Kidney (tissue), 14 donors: Measurements from ENCODE around the gene SEMA6B. TPM values are rescaled to one million over a fixed set of nuclear protein-coding genes. Genes with fewer than 3 reads are reported as not detected.

Source experiments
- DNase-seq, 5 donors: peaks; one replicate each; pipeline ENCODE4 v3.0.0-alpha.2; 2013 to 2020
- FAIRE-seq: peaks from 2 replicates; lab custom pipeline; 2012; peaks lifted over from hg19 to GRCh38; lab: Jason Lieb, UNC
- H3K27ac ChIP-seq, 2 donors: one replicate each; pipeline ENCODE4 v1.7.0; 2013; ENCODE audit warnings: low read depth in 2 of 2, low read length in 2 of 2, inconsistent platforms in 1 of 2
- H3K27me3 ChIP-seq: one replicate; pipeline ENCODE4 v1.7.1; 2013; ENCODE audit warnings: low read length, inconsistent platforms; ENCODE audit not compliant: control insufficient read depth, insufficient read depth
- H3K36me3 ChIP-seq, 3 donors: one replicate each; pipeline versions ENCODE4 v1.7.0 to v1.7.1; 2013; ENCODE audit warnings: low read length in 3 of 3, control low read depth in 1 of 3, inconsistent platforms in 1 of 3; ENCODE audit not compliant: insufficient read depth in 3 of 3, control insufficient read depth in 2 of 3
- H3K4me1 ChIP-seq, 3 donors: one replicate each; pipeline versions ENCODE4 v1.7.0 to v1.7.1; 2013; ENCODE audit warnings: low read length in 3 of 3, inconsistent platforms in 1 of 3, low read depth in 1 of 3; ENCODE audit not compliant: control insufficient read depth in 2 of 3, insufficient read depth in 2 of 3
- H3K4me3 ChIP-seq, 3 donors: one replicate each; pipeline versions ENCODE4 v1.7.0 to v1.8.1; 2013; ENCODE audit warnings: low read length in 3 of 3, control low read depth in 1 of 3, inconsistent platforms in 1 of 3
- H3K9ac ChIP-seq, 3 donors: one replicate each; pipeline versions ENCODE4 v1.7.0 to v1.7.1; 2013; ENCODE audit warnings: low read length in 3 of 3, control low read depth in 1 of 3, inconsistent platforms in 1 of 3
- H3K9me3 ChIP-seq, 3 donors: one replicate each; pipeline versions ENCODE4 v1.7.0 to v1.7.1; 2013; ENCODE audit warnings: low read length in 3 of 3, control low read depth in 1 of 3, inconsistent platforms in 1 of 3; ENCODE audit not compliant: control insufficient read depth in 2 of 3, insufficient read depth in 1 of 3
- CTCF ChIP-seq: IDR thresholded peaks from 3 replicates; pipeline ENCODE4 v1.5.1; 2012; ENCODE audit warnings: mild to moderate bottlenecking, moderate library complexity, borderline replicate concordance; ENCODE audit not compliant: insufficient read depth; ENCODE audit errors: extremely low read depth
- intact Hi-C: fragments of 100-400 bp; cut with DNase I; formaldehyde crosslinking; loops from one replicate; pipeline ENCODE4 v1.11.1; 2022
- polyA plus RNA-seq: library from polyadenylated mRNA; stranded (reverse); fragments of 350-450 nt; fragmentation: Illumina TruSeq; extraction: RNeasy Lipid Tissue Mini Kit (QIAGEN cat#74804); gene quantifications from one replicate; pipeline ENCODE4 v1.2.3, GENCODE V29; 2014; ENCODE audit warnings: low read depth, low replicate concordance; ENCODE audit not compliant: insufficient read depth
- total RNA-seq: library from RNA; stranded (reverse); fragmentation: NEBNext Ultra II Directional; extraction: Animal tissue kit (Norgen Biotek cat#: 25700); gene quantifications from one replicate; pipeline ENCODE4 v1.2.1, GENCODE V29; 2021
- donor health status: control.
- donor health status: control.
- donor health status: control.
- donor health status: control.
- donor health status: control.
- donor health status: DM: yes; HTN: yes; CAD: no.
- donor health status: Normal renal cell carcinoma (clear cell type).

The SEMA6B gene
- total and polyA plus RNA-seq, 2 donors from 2014 or later, result 2.6 to 17.7 TPM

GRCh38 chr19:4510435-4511255 is 48.8 kb downstream of the SEMA6B start:
- Histone ChIP-seq H3K9me3 (no peaks in the 10 kb centered on the region), H3K9ac (no peak overlapping the region), H3K27ac (no peak overlapping the region), H3K4me1 (no peaks in the 10 kb centered on the region), H3K36me3 (no peaks in the 10 kb centered on the region), H3K4me3 (no peak overlapping the region), H3K27me3 (no peaks in the 10 kb centered on the region)
- intact Hi-C loops, result no loop called here
- DNase-seq (no peak), FAIRE-seq (no peak)
- no peak for TF ChIP-seq CTCF

GRCh38 chr19:4508698-4509097 is 50.8 kb downstream of the SEMA6B start:
- TF ChIP-seq CTCF, result no peak
- Histone ChIP-seq H3K27me3 (no peaks in the 10 kb centered on the region), H3K9me3 (no peaks in the 10 kb centered on the region), H3K27ac (no peak overlapping the region), H3K4me1 (no peaks in the 10 kb centered on the region), H3K4me3 (no peak overlapping the region), H3K36me3 (peaks cover 0 to 2% (median 0%) of the 10 kb centered on the region in 3 donors), H3K9ac (no peak overlapping the region)
- FAIRE-seq (no peak), DNase-seq (no peak)
- intact Hi-C loops, result no loop called here

GRCh38 chr19:4507804-4508203 is 51.7 kb downstream of the SEMA6B start:
- H3K27me3 ChIP-seq, result no peaks in the 10 kb centered on the region
- intact Hi-C loops, result no loop called here
- FAIRE-seq, result no peak
- TF ChIP-seq CTCF, result no peak
- peaks cover 0 to 2% (median 0%) of the 10 kb centered on the region in 3 donors for H3K36me3 ChIP-seq
- no peak for DNase-seq
- no peak overlapping the region for H3K27ac ChIP-seq
- H3K4me1 ChIP-seq, result no peaks in the 10 kb centered on the region
- no peak overlapping the region for H3K9ac ChIP-seq
- no peaks in the 10 kb centered on the region for H3K9me3 ChIP-seq
- H3K4me3 ChIP-seq, result no peak overlapping the region
